CD14-positive monocyte (primary cell): ENCODE measurements around the gene VPS37C. TPM values are rescaled to one million over a fixed set of nuclear protein-coding genes. Genes with fewer than 3 reads are reported as not detected.

Experiments used
- DNase-seq, 3 donors: peaks; one replicate each; pipeline ENCODE4 v3.0.0-alpha.2; 2011 to 2022
- H2AFZ ChIP-seq: 2 replicates; pipeline ENCODE4 v1.6.0; 2012; ENCODE audit warnings: mild to moderate bottlenecking, low read depth, low read length, inconsistent platforms; ENCODE audit not compliant: insufficient read depth, poor library complexity, severe bottlenecking
- H3K27ac ChIP-seq, 2 donors: 1 replicate in 1 of 2; 2 replicates in 1 of 2; pipeline ENCODE4 v1.5.1; 2012 to 2013; ENCODE audit warnings: low read length in 2 of 2, control low read depth in 1 of 2, inconsistent platforms in 1 of 2, low read depth in 1 of 2, mild to moderate bottlenecking in 1 of 2
- H3K27me3 ChIP-seq, 2 donors: one replicate each; pipeline versions ENCODE4 v1.6.0 to v1.6.1; 2011 to 2013; ENCODE audit warnings: low read length in 2 of 2; ENCODE audit not compliant: control insufficient read depth in 2 of 2, insufficient read depth in 2 of 2
- H3K36me3 ChIP-seq, 2 donors: replicated peaks in 1 of 2; 1 replicate in 1 of 2; 2 replicates in 1 of 2; pipeline versions ENCODE4 v1.5.1 to v1.6.1; 2012 to 2013; ENCODE audit warnings: low read length in 2 of 2, control low read depth in 1 of 2, inconsistent platforms in 1 of 2, mild to moderate bottlenecking in 1 of 2; ENCODE audit not compliant: insufficient read depth in 2 of 2, control insufficient read depth in 1 of 2
- H3K4me1 ChIP-seq, 2 donors: 1 replicate in 1 of 2; 2 replicates in 1 of 2; pipeline versions ENCODE4 v1.5.1 to v1.6.1; 2012 to 2013; ENCODE audit warnings: low read length in 2 of 2, control low read depth in 1 of 2, inconsistent platforms in 1 of 2, mild to moderate bottlenecking in 1 of 2, moderate library complexity in 1 of 2; ENCODE audit not compliant: insufficient read depth in 2 of 2, control insufficient read depth in 1 of 2
- H3K4me2 ChIP-seq: replicated peaks from 2 replicates; pipeline ENCODE3; 2012; ENCODE audit warnings: low read length, moderate library complexity, mild to moderate bottlenecking; ENCODE audit not compliant: poor library complexity, severe bottlenecking; ENCODE audit errors: extremely low read depth
- H3K4me3 ChIP-seq, 3 experiments: fragments of 200-600 bp in 1 of 3; sonication (generic) in 1 of 3; replicated peaks in 1 of 3; 1 replicate in 2 of 3; 2 replicates in 1 of 3; pipeline ENCODE4 v1.5.1; 2011 to 2013; ENCODE audit warnings: low read length in 3 of 3, mild to moderate bottlenecking in 3 of 3, control low read depth in 2 of 3, low read depth in 2 of 3, inconsistent platforms in 1 of 3, moderate library complexity in 1 of 3
- H3K79me2 ChIP-seq: 2 replicates; pipeline ENCODE4 v1.6.0; 2012; ENCODE audit warnings: mild to moderate bottlenecking, control low read depth, inconsistent platforms, low read length, moderate library complexity; ENCODE audit not compliant: insufficient read depth
- H3K9ac ChIP-seq: 2 replicates; pipeline ENCODE4 v1.6.0; 2017; ENCODE audit warnings: low read length, mild to moderate bottlenecking; ENCODE audit not compliant: insufficient read depth, poor library complexity, severe bottlenecking
- H3K9me3 ChIP-seq, 2 donors: replicated peaks in 1 of 2; 1 replicate in 1 of 2; 2 replicates in 1 of 2; pipeline versions ENCODE4 v1.5.1 to v1.6.1; 2012 to 2013; ENCODE audit warnings: low read length in 2 of 2, control low read depth in 1 of 2; ENCODE audit not compliant: control insufficient read depth in 1 of 2, insufficient read depth in 1 of 2
- H4K20me1 ChIP-seq: 2 replicates; pipeline ENCODE4 v1.6.0; 2012; ENCODE audit warnings: mild to moderate bottlenecking, low read length, control low read depth, moderate library complexity; ENCODE audit not compliant: insufficient read depth
- H3K27ac Mint-ChIP-seq, 7 donors: one replicate each; pipeline ENCODE4 v1.8.0; 2020; ENCODE audit warnings: mild to moderate bottlenecking in 7 of 7, mixed read lengths in 7 of 7, moderate library complexity in 6 of 7, inconsistent platforms in 2 of 7
- H3K27me3 Mint-ChIP-seq, 3 donors: one replicate each; pipeline ENCODE4 v1.8.0; 2021 to 2022; ENCODE audit warnings: low read depth in 3 of 3, mild to moderate bottlenecking in 3 of 3, mixed read lengths in 3 of 3, moderate library complexity in 3 of 3, inconsistent platforms in 1 of 3
- H3K36me3 Mint-ChIP-seq, 2 donors: one replicate each; pipeline ENCODE4 v1.8.0; 2020; ENCODE audit warnings: mixed read lengths in 2 of 2, inconsistent platforms in 1 of 2, mild to moderate bottlenecking in 1 of 2
- H3K4me1 Mint-ChIP-seq: one replicate; pipeline ENCODE4 v1.8.0; 2020; ENCODE audit warnings: mild to moderate bottlenecking, mixed read lengths
- H3K4me3 Mint-ChIP-seq, 2 donors: one replicate each; pipeline ENCODE4 v1.8.0; 2020; ENCODE audit warnings: mild to moderate bottlenecking in 2 of 2, mixed read lengths in 2 of 2, moderate library complexity in 1 of 2
- H3K9me3 Mint-ChIP-seq, 7 donors: one replicate each; pipeline ENCODE4 v1.8.0; 2020 to 2022; ENCODE audit warnings: mixed read lengths in 7 of 7, mild to moderate bottlenecking in 6 of 7, moderate library complexity in 6 of 7, inconsistent platforms in 2 of 7
- WGBS: methylation state at CpG from one replicate; pipeline ENCODE4 v1.1.5; 2013; ENCODE audit warnings: missing lambda C conversion rate; ENCODE audit not compliant: insufficient coverage; 5-methylcytosine and 5-hydroxymethylcytosine counted together
- intact Hi-C, 2 donors: fragments of 100-400 bp; cut with micrococcal nuclease; formaldehyde crosslinking; loops; one replicate each; pipeline versions ENCODE4 v1.15.0 to v1.15.1; 2023
- polyA plus RNA-seq, 3 donors: library from polyadenylated mRNA; depleted of rRNA in 1 of 3; unstranded in 2 of 3; stranded (reverse) in 1 of 3; fragments of 300-500 nt in 2 of 3; fragments of >200 nt in 1 of 3; fragmentation: Illumina TruSeq in 2 of 3; gene quantifications; 1 replicate in 2 of 3; 2 replicates in 1 of 3; pipeline ENCODE4 v1.2.3, GENCODE V29; 2012 to 2021
- TF ChIP-seq, protein P1 (sequence below): fragments of 200-600 bp; IDR thresholded peaks from one replicate; pipeline ENCODE4 v1.8.0; 2022; ENCODE audit warnings: antibody characterized with exemption, mild to moderate bottlenecking

Gene VPS37C
- polyA plus RNA-seq, 3 donors, result 1.9 to 25.1 (median 3.8) TPM

DNA sequence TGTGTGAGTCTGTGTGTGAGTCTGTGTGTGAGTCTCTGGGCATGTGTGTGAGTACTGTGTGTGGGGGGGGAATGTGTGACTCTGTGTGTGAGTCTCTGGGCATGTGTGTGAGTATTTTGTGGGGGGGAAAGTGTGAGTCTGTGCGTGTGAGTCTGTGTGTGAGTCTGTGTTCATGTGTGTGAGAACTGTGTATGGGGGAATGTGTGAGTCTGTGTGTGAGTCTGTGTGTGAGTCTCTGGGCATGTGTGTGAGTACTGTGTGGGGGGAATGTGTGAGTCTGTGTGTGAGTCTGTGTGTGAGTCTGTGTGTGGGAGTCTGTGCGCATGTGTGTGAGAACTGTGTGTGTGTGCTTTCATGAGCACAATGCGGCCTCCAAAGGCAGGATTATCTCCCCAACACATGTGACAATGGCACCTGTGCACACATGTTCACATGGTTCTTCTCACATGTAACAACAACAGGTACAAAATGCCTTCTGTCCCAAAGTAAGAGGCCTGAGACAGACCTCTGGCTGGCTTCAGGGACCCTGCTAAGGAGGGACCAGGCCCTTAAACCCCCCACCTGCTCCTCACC is 57.3 kb downstream of the VPS37C start:
- H3K36me3 ChIP-seq, result no peaks in the 10 kb centered on the region
- no peak overlapping the region for H2AFZ ChIP-seq
- TF ChIP-seq, protein P1, sequence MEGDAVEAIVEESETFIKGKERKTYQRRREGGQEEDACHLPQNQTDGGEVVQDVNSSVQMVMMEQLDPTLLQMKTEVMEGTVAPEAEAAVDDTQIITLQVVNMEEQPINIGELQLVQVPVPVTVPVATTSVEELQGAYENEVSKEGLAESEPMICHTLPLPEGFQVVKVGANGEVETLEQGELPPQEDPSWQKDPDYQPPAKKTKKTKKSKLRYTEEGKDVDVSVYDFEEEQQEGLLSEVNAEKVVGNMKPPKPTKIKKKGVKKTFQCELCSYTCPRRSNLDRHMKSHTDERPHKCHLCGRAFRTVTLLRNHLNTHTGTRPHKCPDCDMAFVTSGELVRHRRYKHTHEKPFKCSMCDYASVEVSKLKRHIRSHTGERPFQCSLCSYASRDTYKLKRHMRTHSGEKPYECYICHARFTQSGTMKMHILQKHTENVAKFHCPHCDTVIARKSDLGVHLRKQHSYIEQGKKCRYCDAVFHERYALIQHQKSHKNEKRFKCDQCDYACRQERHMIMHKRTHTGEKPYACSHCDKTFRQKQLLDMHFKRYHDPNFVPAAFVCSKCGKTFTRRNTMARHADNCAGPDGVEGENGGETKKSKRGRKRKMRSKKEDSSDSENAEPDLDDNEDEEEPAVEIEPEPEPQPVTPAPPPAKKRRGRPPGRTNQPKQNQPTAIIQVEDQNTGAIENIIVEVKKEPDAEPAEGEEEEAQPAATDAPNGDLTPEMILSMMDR, result no peak
- peaks cover 0 to 6% of the 10 kb centered on the region in 2 donors for H3K4me1 ChIP-seq
- Mint-ChIP-seq H3K9me3 (no peaks in the 10 kb centered on the region), H3K27me3 (peaks cover 0 to 2% (median 0%) of the 10 kb centered on the region in 3 donors), H3K27ac (peak overlapping the region in 1 of 7 donors; percentile 48), H3K36me3 (no peaks in the 10 kb centered on the region), H3K4me1 (no peaks in the 10 kb centered on the region), H3K4me3 (no peak overlapping the region)
- 88% methylated on average over 1 of the region's 3 CpGs for WGBS
- H3K4me2 ChIP-seq, result no peak overlapping the region
- no peak for DNase-seq
- no peaks in the 10 kb centered on the region for H3K9me3 ChIP-seq
- no peak overlapping the region for H3K9ac ChIP-seq
- no peaks in the 10 kb centered on the region for H3K79me2 ChIP-seq
- no peaks in the 10 kb centered on the region for H3K27me3 ChIP-seq
- no peaks in the 10 kb centered on the region for H4K20me1 ChIP-seq
- H3K4me3 ChIP-seq, result no peak overlapping the region
- intact Hi-C loops, result no loop called here
- no peak overlapping the region for H3K27ac ChIP-seq

DNA sequence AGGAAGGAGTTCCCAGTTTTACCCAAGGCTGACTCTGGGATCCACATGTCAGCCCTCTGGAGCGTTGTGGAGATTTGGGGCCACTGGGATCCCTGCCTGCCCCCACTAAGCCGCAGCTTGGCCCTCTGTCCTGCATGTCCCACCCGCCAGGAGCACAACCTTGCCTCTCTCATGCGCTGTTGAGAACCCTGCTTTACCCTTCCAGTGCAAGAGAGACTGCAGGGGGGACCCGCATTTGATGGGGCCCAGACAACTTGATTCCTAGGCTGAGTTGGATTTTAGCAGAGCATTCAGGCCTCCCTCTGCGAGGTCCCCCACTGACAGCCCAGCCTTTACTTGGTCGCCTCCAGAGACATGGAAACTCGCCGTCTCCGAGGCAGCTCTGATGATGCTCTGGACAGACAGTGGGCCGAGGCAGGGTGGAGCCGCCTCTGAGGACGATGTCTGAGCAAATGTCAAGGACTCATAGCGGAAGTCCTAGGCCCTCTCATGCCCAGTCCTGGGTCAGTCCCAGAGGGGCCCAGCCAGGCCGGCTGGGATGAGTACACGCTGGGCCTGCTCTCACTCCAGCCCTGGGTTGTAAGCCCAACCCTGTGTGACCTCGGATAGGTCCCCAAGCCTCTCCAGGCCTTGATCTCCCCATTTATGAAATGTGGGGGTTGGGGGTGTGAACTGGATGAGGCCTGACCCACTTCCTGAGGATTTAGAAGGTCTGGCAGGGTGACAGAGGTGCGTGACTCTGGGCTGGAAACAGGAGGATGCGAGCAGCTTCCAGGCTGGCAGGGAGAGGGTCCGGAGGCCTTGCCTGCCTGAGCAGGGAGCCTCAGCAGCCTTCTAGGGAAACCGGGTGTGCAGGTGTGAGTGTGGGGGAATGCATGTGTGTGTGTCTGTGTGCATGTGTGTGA is 58.3 kb downstream of the VPS37C start:
- Mint-ChIP-seq H3K27me3 (peaks cover 0 to 2% (median 0%) of the 10 kb centered on the region in 3 donors), H3K4me3 (peak overlapping the region in 1 of 2 donors; percentile 7), H3K4me1 (no peaks in the 10 kb centered on the region), H3K36me3 (no peaks in the 10 kb centered on the region), H3K27ac (peak overlapping the region in 1 of 7 donors; percentile 1), H3K9me3 (no peaks in the 10 kb centered on the region)
- Histone ChIP-seq H3K4me2 (no peak overlapping the region), H3K79me2 (no peaks in the 10 kb centered on the region), H3K4me3 (no peak overlapping the region), H4K20me1 (no peaks in the 10 kb centered on the region), H3K4me1 (peaks cover 0 to 6% of the 10 kb centered on the region in 2 donors), H2AFZ (no peak overlapping the region), H3K27ac (no peak overlapping the region), H3K36me3 (no peaks in the 10 kb centered on the region), H3K9me3 (no peaks in the 10 kb centered on the region), H3K9ac (no peak overlapping the region), H3K27me3 (no peaks in the 10 kb centered on the region)
- WGBS, result 92% methylated on average over 20 of the region's 21 CpGs
- DNase-seq, result no peak
- TF ChIP-seq, protein P1, result no peak
- intact Hi-C loops, result no loop called here
